ENCODE data around the gene MARK3. TPM values are rescaled to one million over a fixed set of nuclear protein-coding genes. Genes with fewer than 3 reads are reported as not detected.

The MARK3 gene
- total and polyA plus RNA-seq, 2 of the 13 experiments (the other 11 are each of a cell fraction or from before 2014, with no cell fraction given) = 47.7 to 56.6 TPM

- TF ChIP-seq ZNF609 (CRISPR knock-in tag; IDR thresholded peaks at IDR 0.05; ENCODE audit: borderline replicate concordance) (peak; percentile 15), ZSCAN20 (CRISPR knock-in tag; IDR thresholded peaks at IDR 0.05; ENCODE audit: borderline replicate concordance) (no peak), SP1 (IDR thresholded peaks at IDR 0.05) (no peak), SP1 (CRISPR knock-in tag; IDR thresholded peaks at IDR 0.05) (no peak), ZBTB4 (CRISPR knock-in tag; IDR thresholded peaks at IDR 0.05; ENCODE audit: borderline replicate concordance) (peak; percentile 75; the same call in 1 of the 2 replicates), TBX3 (IDR thresholded peaks at IDR 0.05; ENCODE audit: borderline replicate concordance) (no peak), ZNF670 (CRISPR knock-in tag; IDR thresholded peaks at IDR 0.05; ENCODE audit: borderline replicate concordance) (no peak), ZFP62 (CRISPR knock-in tag; IDR thresholded peaks at IDR 0.05) (no peak), JDP2 (CRISPR knock-in tag; IDR thresholded peaks at IDR 0.05; ENCODE audit: borderline replicate concordance) (no peak), SNAPC2 (CRISPR knock-in tag; IDR thresholded peaks at IDR 0.05) (no peak), ZNF343 (CRISPR knock-in tag; IDR thresholded peaks at IDR 0.05) (no peak; the same call in 1 of the 2 replicates), XRCC5 (optimal IDR thresholded peaks at IDR 0.05; ENCODE audit: low read length) (peak; percentile 46), ZFX (CRISPR knock-in tag; IDR thresholded peaks at IDR 0.05; ENCODE audit: low read depth) (peak; percentile 87), ZNF430 (CRISPR knock-in tag; IDR thresholded peaks at IDR 0.05) (peak; percentile 50; the same call in 1 of the 2 replicates), ZNF891 (CRISPR knock-in tag; IDR thresholded peaks at IDR 0.05) (no peak), ZNF883 (CRISPR knock-in tag; IDR thresholded peaks at IDR 0.05; ENCODE audit: not compliant biosample characterization) (peak; percentile 36), ELF4 (CRISPR knock-in tag; IDR thresholded peaks at IDR 0.05; ENCODE audit: borderline replicate concordance) (no peak), ZNF616 (CRISPR knock-in tag; IDR thresholded peaks at IDR 0.05; ENCODE audit: low read depth) (peak; percentile 60; the same call in 1 of the 2 replicates)
- TF ChIP-seq, protein P1, sequence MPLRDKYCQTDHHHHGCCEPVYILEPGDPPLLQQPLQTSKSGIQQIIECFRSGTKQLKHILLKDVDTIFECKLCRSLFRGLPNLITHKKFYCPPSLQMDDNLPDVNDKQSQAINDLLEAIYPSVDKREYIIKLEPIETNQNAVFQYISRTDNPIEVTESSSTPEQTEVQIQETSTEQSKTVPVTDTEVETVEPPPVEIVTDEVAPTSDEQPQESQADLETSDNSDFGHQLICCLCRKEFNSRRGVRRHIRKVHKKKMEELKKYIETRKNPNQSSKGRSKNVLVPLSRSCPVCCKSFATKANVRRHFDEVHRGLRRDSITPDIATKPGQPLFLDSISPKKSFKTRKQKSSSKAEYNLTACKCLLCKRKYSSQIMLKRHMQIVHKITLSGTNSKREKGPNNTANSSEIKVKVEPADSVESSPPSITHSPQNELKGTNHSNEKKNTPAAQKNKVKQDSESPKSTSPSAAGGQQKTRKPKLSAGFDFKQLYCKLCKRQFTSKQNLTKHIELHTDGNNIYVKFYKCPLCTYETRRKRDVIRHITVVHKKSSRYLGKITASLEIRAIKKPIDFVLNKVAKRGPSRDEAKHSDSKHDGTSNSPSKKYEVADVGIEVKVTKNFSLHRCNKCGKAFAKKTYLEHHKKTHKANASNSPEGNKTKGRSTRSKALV (CRISPR knock-in tag; IDR thresholded peaks at IDR 0.05) = no peak
These were observed 164.4 kb downstream of the MARK3 start (continued) for GRCh38 chr14:103549361-103550311.
